Suprapubic skin (tissue), 4 donors: ENCODE data around the gene LACTB. TPM values are rescaled to one million over a fixed set of nuclear protein-coding genes. Genes with fewer than 3 reads are reported as not detected.
A peak's percentile ranks its signal among the peaks of the same experiment; 100 is the strongest.

Experiments used
- DNase-seq, 2 donors: peaks; one replicate each; pipeline ENCODE4 v3.0.0-alpha.2; 2019; ENCODE audit warnings: low spot score in 2 of 2
- H3K27ac ChIP-seq: fragments of 200-600 bp; sonication (generic); one replicate; pipeline ENCODE4 v1.5.1; 2019
- H3K27me3 ChIP-seq: fragments of 200-600 bp; sonication (generic); one replicate; pipeline ENCODE4 v1.5.1; 2019
- H3K36me3 ChIP-seq: fragments of 200-600 bp; sonication (generic); one replicate; pipeline ENCODE4 v1.5.1; 2019
- H3K4me1 ChIP-seq: fragments of 200-600 bp; sonication (generic); one replicate; pipeline ENCODE4 v1.5.1; 2019
- H3K4me3 ChIP-seq: fragments of 200-600 bp; sonication (generic); one replicate; pipeline ENCODE4 v1.5.1; 2019; ENCODE audit warnings: mild to moderate bottlenecking
- H3K9me3 ChIP-seq: fragments of 200-600 bp; sonication (generic); one replicate; pipeline ENCODE4 v1.5.1; 2019
- EP300 ChIP-seq: sonication (generic); formaldehyde crosslinking; IDR thresholded peaks from one replicate; pipeline ENCODE4 v1.6.1; 2017; ENCODE audit warnings: antibody characterized with exemption
- POLR2A ChIP-seq, 2 donors: fragments of 450-650 bp; IDR thresholded peaks; one replicate each; pipeline ENCODE4 v1.6.1; 2017; ENCODE audit warnings: antibody characterized with exemption in 2 of 2, mild to moderate bottlenecking in 2 of 2, moderate library complexity in 2 of 2
- POLR2AphosphoS5 ChIP-seq, 3 donors: sonication (generic); formaldehyde crosslinking; IDR thresholded peaks; one replicate each; pipeline ENCODE4 v1.6.1; 2017; ENCODE audit warnings: antibody characterized with exemption in 3 of 3
- whole genome bisulfite sequencing: methylation state at CpG from one replicate; pipeline ENCODE4 v1.1.5; 2018; 5-methylcytosine and 5-hydroxymethylcytosine counted together
- total RNA-seq, 4 donors: library from RNA; depleted of rRNA; stranded (reverse); fragments of >200 nt; gene quantifications; one replicate each; pipeline ENCODE4 v1.1.0, GENCODE V29; 2016
- TF ChIP-seq, protein P1 (sequence below), 2 donors: fragments of 200-600 bp in 1 of 2; fragments of 450-650 bp in 1 of 2; sonication (generic) in 1 of 2; IDR thresholded peaks; one replicate each; pipeline ENCODE4 v1.5.1; 2016 to 2019; ENCODE audit warnings: antibody characterized with exemption in 2 of 2, mild to moderate bottlenecking in 1 of 2, moderate library complexity in 1 of 2

Gene LACTB
- total RNA-seq, 4 donors from 2014 or later: 11.3 to 15.9 (median 12.6) TPM

- H3K4me1 ChIP-seq: peaks cover 12% of the 10 kb centered on the region
- whole genome bisulfite sequencing: 88% methylated on average over 3 of the region's 3 CpGs
- TF ChIP-seq POLR2AphosphoS5 (IDR thresholded peaks at IDR 0.05) (no peak), EP300 (no peak), POLR2A (IDR thresholded peaks at IDR 0.05) (no peak)
- TF ChIP-seq, protein P1, sequence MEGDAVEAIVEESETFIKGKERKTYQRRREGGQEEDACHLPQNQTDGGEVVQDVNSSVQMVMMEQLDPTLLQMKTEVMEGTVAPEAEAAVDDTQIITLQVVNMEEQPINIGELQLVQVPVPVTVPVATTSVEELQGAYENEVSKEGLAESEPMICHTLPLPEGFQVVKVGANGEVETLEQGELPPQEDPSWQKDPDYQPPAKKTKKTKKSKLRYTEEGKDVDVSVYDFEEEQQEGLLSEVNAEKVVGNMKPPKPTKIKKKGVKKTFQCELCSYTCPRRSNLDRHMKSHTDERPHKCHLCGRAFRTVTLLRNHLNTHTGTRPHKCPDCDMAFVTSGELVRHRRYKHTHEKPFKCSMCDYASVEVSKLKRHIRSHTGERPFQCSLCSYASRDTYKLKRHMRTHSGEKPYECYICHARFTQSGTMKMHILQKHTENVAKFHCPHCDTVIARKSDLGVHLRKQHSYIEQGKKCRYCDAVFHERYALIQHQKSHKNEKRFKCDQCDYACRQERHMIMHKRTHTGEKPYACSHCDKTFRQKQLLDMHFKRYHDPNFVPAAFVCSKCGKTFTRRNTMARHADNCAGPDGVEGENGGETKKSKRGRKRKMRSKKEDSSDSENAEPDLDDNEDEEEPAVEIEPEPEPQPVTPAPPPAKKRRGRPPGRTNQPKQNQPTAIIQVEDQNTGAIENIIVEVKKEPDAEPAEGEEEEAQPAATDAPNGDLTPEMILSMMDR (IDR thresholded peaks at IDR 0.05): no peak
- H3K4me3 ChIP-seq: no peak overlapping the region
- no peaks in the 10 kb centered on the region for H3K27me3 ChIP-seq
- H3K9me3 ChIP-seq: no peaks in the 10 kb centered on the region
- no peak for DNase-seq
- no peak overlapping the region for H3K27ac ChIP-seq
- H3K36me3 ChIP-seq: no peaks in the 10 kb centered on the region
Measured at GRCh38 chr15:63118854-63119253, 2.8 kb upstream of the LACTB start.

DNA sequence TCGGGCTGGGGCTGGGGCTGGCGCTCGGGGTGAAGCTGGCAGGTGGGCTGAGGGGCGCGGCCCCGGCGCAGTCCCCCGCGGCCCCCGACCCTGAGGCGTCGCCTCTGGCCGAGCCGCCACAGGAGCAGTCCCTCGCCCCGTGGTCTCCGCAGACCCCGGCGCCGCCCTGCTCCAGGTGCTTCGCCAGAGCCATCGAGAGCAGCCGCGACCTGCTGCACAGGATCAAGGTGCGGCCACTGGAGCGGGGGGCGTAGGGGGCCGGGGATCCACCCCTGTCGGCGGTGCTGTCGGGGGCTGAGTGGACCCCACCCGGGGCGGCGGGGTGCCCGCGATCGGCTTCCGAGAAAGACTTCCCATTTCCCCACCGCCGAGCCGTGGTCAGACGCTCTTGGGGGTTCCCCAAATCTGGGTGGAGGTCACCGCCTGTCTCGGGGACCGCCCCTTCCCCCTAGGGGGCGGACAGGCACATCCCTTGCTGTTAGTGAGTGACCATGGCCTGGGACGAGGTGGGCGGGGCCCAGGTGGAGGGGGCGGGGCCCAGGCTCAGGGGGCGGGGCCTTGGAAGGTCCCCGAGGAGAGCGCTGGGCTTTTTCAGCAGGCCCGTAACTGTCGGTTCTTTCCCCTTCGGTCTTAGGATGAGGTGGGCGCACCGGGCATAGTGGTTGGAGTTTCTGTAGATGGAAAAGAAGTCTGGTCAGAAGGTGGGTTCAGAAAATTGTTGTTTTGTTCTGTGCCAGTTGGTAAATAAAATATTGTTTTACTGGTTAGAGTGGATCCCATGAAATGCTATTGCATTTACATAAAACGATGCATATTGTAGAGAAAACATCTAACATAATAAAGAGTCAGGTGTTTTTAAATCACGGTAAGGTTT lies 578 bp downstream of the LACTB start:
- Histone ChIP-seq H3K36me3 (peaks cover 8% of the 10 kb centered on the region), H3K9me3 (no peaks in the 10 kb centered on the region), H3K27ac (peak overlapping the region; percentile 96), H3K4me3 (peak overlapping the region; percentile 90), H3K27me3 (no peaks in the 10 kb centered on the region), H3K4me1 (peaks cover 12% of the 10 kb centered on the region)
- DNase-seq: peak; percentile 93 to 95
- TF ChIP-seq POLR2A (IDR thresholded peaks at IDR 0.05): no peak
- TF ChIP-seq POLR2AphosphoS5 (IDR thresholded peaks at IDR 0.05): peak in 1 of 3 donors; percentile 56
- TF ChIP-seq EP300: no peak
- TF ChIP-seq, protein P1 (IDR thresholded peaks at IDR 0.05): peak in 1 of 2 donors; percentile 18
- 2% methylated on average over 13 of the region's 59 CpGs for WGBS

- Histone ChIP-seq H3K4me3 (no peak overlapping the region), H3K36me3 (peaks cover 20% of the 10 kb centered on the region), H3K9me3 (no peaks in the 10 kb centered on the region), H3K4me1 (peaks cover 12% of the 10 kb centered on the region), H3K27ac (no peak overlapping the region), H3K27me3 (no peaks in the 10 kb centered on the region)
- WGBS: 96% methylated on average over 9 of the region's 9 CpGs
- TF ChIP-seq POLR2A (IDR thresholded peaks at IDR 0.05) (no peak), POLR2AphosphoS5 (IDR thresholded peaks at IDR 0.05) (no peak), EP300 (no peak)
- TF ChIP-seq, protein P1 (IDR thresholded peaks at IDR 0.05): no peak
- no peak for DNase-seq
Measured at GRCh38 chr15:63124506-63124905, 2.8 kb downstream of the LACTB start.

- Histone ChIP-seq H3K27ac (no peak overlapping the region), H3K27me3 (no peaks in the 10 kb centered on the region), H3K9me3 (no peaks in the 10 kb centered on the region), H3K36me3 (peaks cover 40% of the 10 kb centered on the region), H3K4me1 (peaks cover 8% of the 10 kb centered on the region), H3K4me3 (no peak overlapping the region)
- no peak for TF ChIP-seq EP300
- no peak for TF ChIP-seq POLR2AphosphoS5 (IDR thresholded peaks at IDR 0.05)
- TF ChIP-seq POLR2A (IDR thresholded peaks at IDR 0.05): no peak
- TF ChIP-seq, protein P1 (IDR thresholded peaks at IDR 0.05): no peak
- no peak for DNase-seq
- WGBS: 67% methylated on average over 3 of the region's 3 CpGs
Measured at GRCh38 chr15:63126726-63127125, 5.1 kb downstream of the LACTB start.

DNA sequence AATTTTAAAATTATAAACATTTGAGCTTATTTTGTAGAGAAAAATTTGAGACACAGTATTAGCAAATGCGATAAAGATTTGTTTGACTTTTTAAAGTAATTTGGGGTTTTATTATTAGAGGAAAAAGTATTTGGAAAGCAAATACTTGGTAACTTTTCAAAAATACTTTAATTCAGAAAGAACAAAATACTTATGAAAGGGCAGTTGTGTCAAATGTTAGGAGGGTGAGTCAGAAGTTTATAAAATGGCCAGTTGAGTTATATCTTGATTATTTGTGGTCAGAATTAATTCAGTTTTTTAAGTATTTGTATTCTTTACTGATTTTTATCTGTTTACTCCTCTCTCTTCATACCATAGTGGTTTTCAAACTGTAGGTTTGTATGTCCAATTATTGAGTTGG lies 12.1 kb downstream of the LACTB start:
- Histone ChIP-seq H3K27me3 (no peaks in the 10 kb centered on the region), H3K4me3 (no peak overlapping the region), H3K27ac (peak overlapping the region; percentile 63), H3K9me3 (no peaks in the 10 kb centered on the region), H3K4me1 (peaks cover 18% of the 10 kb centered on the region), H3K36me3 (peaks cover 23% of the 10 kb centered on the region)
- 63% methylated on average over 1 of the region's 1 CpG for WGBS
- no peak for DNase-seq
- TF ChIP-seq EP300 (no peak), POLR2A (IDR thresholded peaks at IDR 0.05) (no peak), POLR2AphosphoS5 (IDR thresholded peaks at IDR 0.05) (no peak)
- TF ChIP-seq, protein P1 (IDR thresholded peaks at IDR 0.05): no peak
